ENCODE results near the gene CD300LD.
A peak's percentile ranks its signal among the peaks of the same experiment; 100 is the strongest.

CD300LD gene

DNA sequence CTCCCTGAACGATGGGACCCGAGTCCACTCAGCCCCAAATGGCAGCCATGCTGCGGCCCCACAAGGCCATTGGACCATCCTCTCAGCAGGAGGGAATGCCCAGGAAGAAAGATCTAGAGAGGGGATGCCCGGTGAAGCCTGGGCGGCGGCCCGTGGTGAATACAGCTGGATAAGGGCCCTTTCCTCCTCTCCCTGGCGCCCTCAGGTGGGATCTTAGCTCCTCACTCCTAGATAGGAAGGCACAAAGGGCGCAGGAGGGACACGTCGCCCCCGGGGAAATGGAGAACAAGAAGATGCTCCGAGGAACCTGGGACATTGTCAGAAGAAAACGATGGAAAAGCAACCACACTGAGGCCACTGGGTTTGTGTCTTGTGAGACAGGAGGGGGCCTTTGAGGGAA is 48.7 kb downstream of the CD300LD start:
- no peak for ATAC-seq

DNA sequence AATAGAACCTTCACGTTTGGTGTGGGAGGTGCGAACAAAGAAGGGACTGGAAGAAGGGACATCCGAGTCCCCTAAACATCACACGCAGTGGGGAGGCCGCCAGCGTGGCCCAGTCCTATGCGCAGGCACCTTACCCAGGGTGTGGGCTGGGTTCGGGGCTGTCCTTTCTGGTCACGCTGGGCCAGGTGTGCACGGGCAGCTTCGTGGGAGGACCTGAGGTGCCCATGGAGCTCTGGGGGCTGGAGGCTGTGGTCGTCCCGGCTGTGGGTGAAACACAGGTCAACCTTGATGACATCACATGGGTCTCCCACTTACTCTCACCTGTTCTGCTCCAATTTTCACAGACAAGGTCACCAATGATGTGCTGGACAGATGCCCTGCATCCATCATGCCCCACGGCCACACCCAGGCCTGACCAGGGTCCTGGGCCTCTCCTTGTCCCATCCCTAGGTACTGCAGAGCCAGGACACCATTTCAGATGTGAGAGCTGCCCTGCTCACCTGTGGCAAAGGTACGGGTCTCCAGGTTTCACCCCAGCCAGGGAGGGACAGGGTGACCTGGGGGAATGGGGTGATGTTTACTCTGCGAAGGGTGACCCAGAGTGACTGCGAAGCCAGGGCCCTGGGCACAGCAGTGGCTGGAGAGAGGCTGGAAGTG is 49.2 kb downstream of the CD300LD start:
- ATAC-seq = no peak

DNA sequence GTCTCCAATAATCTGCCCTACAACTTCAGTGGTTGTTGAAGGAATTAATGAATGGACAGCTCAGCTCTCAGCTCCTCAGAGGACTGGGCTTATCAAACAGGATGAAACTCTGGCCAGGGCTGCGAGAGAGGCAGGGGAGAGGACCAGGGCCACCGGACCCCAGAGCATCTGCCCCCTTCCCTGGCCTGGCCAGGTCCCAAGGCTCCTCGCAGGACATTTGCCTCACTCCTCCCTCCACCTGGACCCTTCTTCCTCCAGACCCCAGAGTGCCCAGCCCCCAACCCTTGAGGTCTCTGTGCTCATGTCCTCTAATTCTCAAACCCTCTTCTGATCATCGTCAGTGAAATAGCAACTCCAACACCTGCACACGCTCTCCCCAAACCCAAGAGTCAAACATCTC is 49.9 kb downstream of the CD300LD start:
- ATAC-seq = no peak

DNA sequence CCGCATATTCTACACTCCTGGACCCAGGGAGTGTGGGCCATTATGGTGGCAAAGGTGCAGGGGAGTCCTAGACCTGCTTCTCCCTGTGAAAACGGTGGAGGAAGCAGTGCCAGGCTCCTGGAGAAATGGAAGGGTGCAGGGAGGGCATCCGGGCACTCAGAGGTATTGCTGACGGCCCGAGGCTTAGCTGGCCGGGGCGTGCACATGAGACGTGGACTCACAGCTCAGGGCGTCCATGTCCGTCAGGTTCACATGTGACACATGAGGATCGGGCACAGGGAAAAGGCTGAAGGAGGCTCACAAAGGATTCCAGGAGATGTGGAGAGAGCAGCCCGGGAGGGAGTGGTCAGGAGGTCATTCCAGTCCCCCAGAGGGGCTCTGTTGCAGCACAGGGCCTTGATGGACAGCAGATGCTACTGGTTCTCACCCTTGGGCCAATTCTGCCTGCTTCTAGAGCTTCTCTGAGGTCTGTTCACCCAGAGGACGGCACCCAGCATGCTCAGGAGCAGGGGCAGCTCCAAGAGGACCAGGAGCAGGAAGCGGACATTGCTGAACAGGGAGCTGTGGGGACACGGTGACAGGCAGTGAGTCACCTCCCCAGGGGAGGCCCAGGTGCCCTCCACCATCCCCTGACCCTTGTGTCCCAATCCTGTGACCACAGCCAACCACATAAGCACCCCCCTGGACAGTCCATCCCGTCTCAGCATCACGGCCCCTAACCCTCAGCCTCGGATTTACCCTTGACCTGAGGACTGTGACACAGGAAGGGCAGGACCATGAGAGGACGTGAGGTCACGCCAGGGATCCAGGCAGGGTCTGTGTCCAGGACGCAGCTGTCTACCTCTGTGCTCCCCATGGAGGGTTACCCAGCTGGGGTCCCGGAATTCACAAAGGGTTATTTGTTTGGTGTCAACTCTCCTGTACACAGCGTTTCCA is 50.6 kb downstream of the CD300LD start:
- ATAC-seq = no peak

DNA sequence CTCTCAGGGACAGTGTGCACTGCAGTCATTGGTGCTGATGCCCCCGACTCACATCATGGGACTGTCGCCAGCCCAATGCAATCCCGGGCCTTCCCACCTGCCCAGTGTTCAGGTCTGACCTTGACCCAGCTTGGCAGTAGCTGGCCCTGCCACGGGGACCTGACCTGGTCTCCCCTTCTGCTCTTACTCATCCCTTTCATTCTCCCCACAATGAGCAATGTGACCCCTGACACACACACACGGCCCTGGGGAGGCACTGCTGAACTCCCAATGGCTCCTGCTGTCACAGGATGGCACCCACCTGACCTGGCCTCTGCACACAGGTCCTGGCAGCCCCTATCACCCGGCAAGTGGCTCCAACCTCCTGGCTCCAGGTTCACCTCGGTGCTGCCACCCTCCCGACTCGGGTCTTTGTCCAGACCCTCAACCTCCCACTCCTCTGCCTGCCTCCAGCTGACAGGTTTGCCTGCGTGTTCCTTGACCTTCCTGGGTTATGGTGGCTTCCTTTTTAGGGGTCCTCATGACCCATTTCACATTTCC is 52.7 kb downstream of the CD300LD start:
- no peak for ATAC-seq

DNA sequence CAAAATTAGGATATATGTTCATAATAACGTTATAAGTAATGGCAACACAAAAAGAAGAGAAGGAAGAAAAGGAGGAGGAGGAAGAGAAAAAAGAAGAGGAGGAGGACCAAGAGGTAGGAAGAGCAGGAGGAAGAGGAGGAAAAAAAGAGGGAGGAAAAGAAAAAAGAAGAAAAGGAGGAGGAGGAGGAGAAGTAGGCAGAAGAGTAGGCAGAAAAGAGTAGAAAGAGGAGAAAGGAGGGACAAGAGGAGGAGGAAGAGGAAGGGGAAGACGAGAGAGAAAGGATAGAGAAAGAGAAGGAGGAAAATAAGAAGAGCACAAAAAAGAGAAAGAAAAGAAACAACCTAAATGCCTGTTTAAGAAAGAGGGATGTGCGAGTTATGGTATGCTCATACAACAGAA is 55.2 kb downstream of the CD300LD start:
- ATAC-seq = no peak

DNA sequence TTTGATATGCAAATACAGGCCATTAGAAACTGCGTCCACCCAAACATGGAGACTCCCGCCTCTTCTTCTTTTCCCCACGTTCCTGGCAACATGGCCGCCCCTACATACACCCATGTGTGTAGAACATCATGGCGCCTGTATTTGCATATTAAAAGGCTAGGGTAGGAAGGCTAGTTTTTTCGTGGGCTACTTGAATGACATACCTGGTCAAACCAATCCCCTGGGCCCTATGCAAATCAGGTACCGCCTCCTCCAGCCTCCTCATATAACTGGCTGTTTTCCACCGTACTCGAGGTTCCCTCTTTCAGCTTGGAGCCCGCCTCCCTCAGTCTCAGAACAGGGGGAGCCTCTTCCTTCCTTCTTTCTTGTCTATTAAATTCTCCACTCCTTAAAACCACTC is 60.0 kb downstream of the CD300LD start:
- ATAC-seq = peak in 1 of 2 donors; percentile 24

DNA sequence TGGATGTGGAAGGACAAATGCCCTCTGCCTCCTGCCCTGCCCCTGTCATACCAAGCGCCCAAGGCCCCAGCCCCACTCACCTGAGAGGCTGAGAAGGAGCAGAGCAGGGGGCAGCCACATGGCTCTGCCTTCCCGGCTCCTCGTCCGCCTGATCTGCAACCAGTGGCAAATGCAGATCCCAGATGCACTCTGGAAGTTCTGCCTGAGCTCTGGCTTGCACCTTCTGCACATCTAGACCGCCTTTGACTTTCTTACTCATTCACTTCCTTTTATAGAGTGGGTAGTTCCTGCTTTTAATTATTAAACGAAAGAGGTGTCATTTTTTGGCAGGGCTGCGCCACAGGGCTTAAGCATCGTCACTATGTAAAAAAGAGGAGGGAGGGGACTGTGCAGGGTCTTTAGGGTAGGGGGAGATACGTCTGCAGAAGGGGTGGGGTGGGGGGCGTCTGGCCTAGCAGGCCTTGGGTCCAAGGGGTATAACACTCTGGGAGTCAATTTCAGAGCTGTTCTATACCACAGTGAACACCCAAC is 60.8 kb downstream of the CD300LD start, which contains the start of gene CD300LB:
TSS of gene CD300LB (minus strand) at position 245 of the 531 bp plus-strand sequence. CDS start at position 120, 125 bp downstream.
- no peak for ATAC-seq

DNA sequence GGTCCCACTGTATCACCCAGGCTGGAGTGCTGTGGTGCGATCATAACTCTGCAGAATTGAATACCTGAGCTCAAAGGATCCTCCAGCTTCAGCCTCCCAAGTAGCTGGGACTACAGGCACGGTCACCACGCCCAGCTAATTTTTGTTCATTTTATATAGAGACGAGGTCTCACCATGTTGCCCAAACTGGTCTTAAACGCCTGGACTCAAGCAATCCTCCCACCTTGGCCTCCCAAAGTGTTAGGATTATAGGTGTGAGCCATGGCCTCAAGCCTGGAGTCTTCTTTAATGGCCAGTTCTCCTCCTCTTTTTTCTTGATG is 61.3 kb downstream of the CD300LD start:
- no peak for ATAC-seq

All from activated CD4-positive, CD25-positive, alpha-beta regulatory T cell treated with anti-CD3 and anti-CD28 coated beads, Interleukin-2, amount 50 U/mL, for 24 hours (primary cell).